Measurements from ENCODE around the gene TBC1D5. TPM values are rescaled to one million over a fixed set of nuclear protein-coding genes. Genes with fewer than 3 reads are reported as not detected.
A peak's percentile ranks its signal among the peaks of the same experiment; 100 is the strongest.
"Not testable (repeated sequence)": the region's sequence is repeated elsewhere in the genome, so short reads cannot be mapped to it uniquely, and the experiment has no call there.

The TBC1D5 gene
- total RNA-seq, 1 donor from 2014 or later = 32.1 TPM

- DNase-seq (ENCODE audit: low read depth) = no peak
- TF ChIP-seq CTCF (conservative IDR thresholded peaks at IDR 0.05; ENCODE audit: low read depth, low read length) = no peak
Measured at GRCh38 chr3:17551333-17551732, 191.1 kb downstream of the TBC1D5 start.

GRCh38 chr3:17550624-17551023 lies 191.8 kb downstream of the TBC1D5 start:
- no peak for TF ChIP-seq CTCF (conservative IDR thresholded peaks at IDR 0.05; ENCODE audit: low read depth, low read length)
- no peak overlapping the region for H3K4me3 ChIP-seq (ENCODE audit: low read depth, low read length)
- no peak for DNase-seq (ENCODE audit: low read depth)

More at GRCh38 chr3:17551333-17551732, 191.1 kb downstream of the TBC1D5 start:
- H3K4me3 ChIP-seq (ENCODE audit: low read depth, low read length) = no peak overlapping the region

- H3K4me3 ChIP-seq (ENCODE audit: low read depth, low read length) = no peak overlapping the region
- TF ChIP-seq CTCF (conservative IDR thresholded peaks at IDR 0.05; ENCODE audit: low read depth, low read length) = no peak
- DNase-seq (ENCODE audit: low read depth) = no peak
Measured at GRCh38 chr3:17546500-17547255, 195.8 kb downstream of the TBC1D5 start.

GRCh38 chr3:17544632-17545031 lies 197.8 kb downstream of the TBC1D5 start:
- peak; percentile 32 for TF ChIP-seq CTCF (conservative IDR thresholded peaks at IDR 0.05; ENCODE audit: low read depth, low read length)
- no peak overlapping the region for H3K4me3 ChIP-seq (ENCODE audit: low read depth, low read length)
- no peak for DNase-seq (ENCODE audit: low read depth)

GRCh38 chr3:17542591-17542990 lies 199.8 kb downstream of the TBC1D5 start:
- DNase-seq (ENCODE audit: low read depth) = no peak
- H3K4me3 ChIP-seq (ENCODE audit: low read depth, low read length) = no peak overlapping the region
- no peak for TF ChIP-seq CTCF (conservative IDR thresholded peaks at IDR 0.05; ENCODE audit: low read depth, low read length)

- no peak for TF ChIP-seq CTCF (conservative IDR thresholded peaks at IDR 0.05; ENCODE audit: low read depth, low read length)
- H3K4me3 ChIP-seq (ENCODE audit: low read depth, low read length) = no peak overlapping the region
- DNase-seq (ENCODE audit: low read depth) = no peak
Measured at GRCh38 chr3:17539436-17539835, 203.0 kb downstream of the TBC1D5 start.

- no peak for DNase-seq (ENCODE audit: low read depth)
- TF ChIP-seq CTCF (conservative IDR thresholded peaks at IDR 0.05; ENCODE audit: low read depth, low read length) = no peak
Measured at GRCh38 chr3:17535274-17535673, 207.2 kb downstream of the TBC1D5 start.

GRCh38 chr3:17532446-17532845 lies 210.0 kb downstream of the TBC1D5 start:
- H3K4me3 ChIP-seq (ENCODE audit: low read depth, low read length); DNase-seq (ENCODE audit: low read depth): not testable (repeated sequence)

More at GRCh38 chr3:17535274-17535673, 207.2 kb downstream of the TBC1D5 start:
- H3K4me3 ChIP-seq (ENCODE audit: low read depth, low read length) = no peak overlapping the region

Measured in epithelial cell of proximal tubule (primary cell).